ENCODE data around the gene CACNB2.

Gene CACNB2

DNA sequence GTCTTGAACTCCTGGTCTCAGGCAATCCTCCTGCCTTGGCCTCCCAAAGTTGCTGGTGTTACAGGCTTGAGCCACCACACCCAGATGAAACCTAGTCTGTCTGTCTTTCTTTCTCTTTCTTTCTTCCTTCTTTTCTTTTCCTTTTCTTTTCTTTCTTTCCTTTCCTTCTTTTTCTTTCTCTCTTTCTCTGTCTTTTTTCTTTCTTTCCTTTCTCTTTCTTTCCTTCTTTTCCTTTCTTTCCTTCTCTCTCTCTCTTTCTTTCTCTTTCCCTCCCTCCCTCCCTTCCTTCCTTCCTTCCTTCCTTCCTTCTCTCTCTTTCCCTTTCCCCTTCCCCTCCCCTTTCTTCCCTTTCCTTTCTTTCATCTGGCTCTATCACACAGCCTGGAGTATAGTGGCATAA, 185.2 kb downstream of the CACNB2 start:
- H2BK120ac ChIP-seq (ENCODE audit: low read depth, low read length): no peak overlapping the region
- no peak overlapping the region for H2BK12ac ChIP-seq (ENCODE audit: low read length in 2 of 2)
- no peak overlapping the region for H3K27ac ChIP-seq (ENCODE audit: low read length, poor library complexity, severe bottlenecking)
- H2BK5ac ChIP-seq (ENCODE audit: low read depth, low read length, poor library complexity, severe bottlenecking): no peak overlapping the region
- H3K9me3 ChIP-seq (ENCODE audit: control insufficient read depth, low read length): no peaks in the 10 kb centered on the region
- no peak overlapping the region for H3K9ac ChIP-seq (ENCODE audit: low read length)
- no peak overlapping the region for H4K8ac ChIP-seq (ENCODE audit: low read length)
- H3K79me1 ChIP-seq (replicated peaks; ENCODE audit: low read length, poor library complexity, severe bottlenecking): no peaks in the 10 kb centered on the region
- no peak overlapping the region for H3K14ac ChIP-seq (ENCODE audit: low read length in 2 of 2)
- H2AFZ ChIP-seq (ENCODE audit: low read depth, low read length): no peak overlapping the region
- H4K91ac ChIP-seq (ENCODE audit: low read length): no peak overlapping the region
- DNase-seq: no peak
- no peak overlapping the region for H3K4me2 ChIP-seq (ENCODE audit: low read length, poor library complexity, severe bottlenecking)
- H3K23ac ChIP-seq (ENCODE audit: low read length in 2 of 2): no peak overlapping the region
- H3K4me1 ChIP-seq (ENCODE audit: control insufficient read depth, insufficient read depth, low read depth, low read length): peaks cover 2% of the 10 kb centered on the region
- no peak overlapping the region for H3K18ac ChIP-seq (ENCODE audit: low read depth in 1 of 2, low read length in 2 of 2)
- H3K36me3 ChIP-seq (ENCODE audit: control insufficient read depth in 1 of 2, insufficient read depth in 2 of 2, low read depth in 1 of 2, low read length in 2 of 2): no peaks in the 10 kb centered on the region
- no peaks in the 10 kb centered on the region for H3K27me3 ChIP-seq (ENCODE audit: control insufficient read depth in 1 of 2, insufficient read depth in 1 of 2, low read length in 2 of 2)
- H3K4ac ChIP-seq (ENCODE audit: low read depth in 1 of 2, low read length in 2 of 2): no peak overlapping the region
- no peak overlapping the region for H2BK15ac ChIP-seq (ENCODE audit: low read depth, poor library complexity, severe bottlenecking)
- H2AK5ac ChIP-seq (ENCODE audit: low read length, severe bottlenecking): no peak overlapping the region
- H3K4me3 ChIP-seq (ENCODE audit: insufficient read depth in 1 of 2, low read depth in 1 of 2, low read length in 2 of 2): no peak overlapping the region

DNA sequence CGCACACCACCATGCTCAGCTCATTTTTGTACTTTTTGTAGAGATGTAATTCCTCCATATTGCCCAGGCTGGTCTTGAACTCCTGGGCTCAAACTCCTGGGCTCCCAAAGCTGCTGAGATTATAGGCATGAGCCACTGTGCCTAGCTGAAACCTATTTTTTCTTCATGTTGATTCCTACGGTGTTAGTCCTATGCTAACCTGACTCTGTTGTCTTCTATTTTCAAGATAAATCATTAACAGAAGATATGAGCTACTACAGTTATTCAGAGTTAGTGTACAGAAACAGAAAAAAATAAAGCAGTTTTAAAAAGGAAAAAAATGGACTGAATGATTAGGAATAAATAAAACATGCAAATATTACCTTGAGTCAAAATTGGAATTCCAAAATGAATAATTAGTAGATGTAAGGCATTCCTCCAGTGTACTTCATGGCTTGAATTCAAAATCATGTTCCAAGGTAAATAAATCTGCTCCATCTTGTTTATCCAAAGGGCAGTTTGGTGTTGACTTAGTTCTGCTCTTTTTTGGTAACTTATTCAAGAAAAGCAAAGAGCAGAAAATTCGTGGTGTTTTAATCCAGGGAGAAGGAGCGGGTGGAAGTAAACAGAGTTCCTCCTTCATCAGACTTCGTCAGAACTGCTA, 185.8 kb downstream of the CACNB2 start:
- no peak overlapping the region for H3K23ac ChIP-seq (ENCODE audit: low read length in 2 of 2)
- H3K4me3 ChIP-seq (ENCODE audit: insufficient read depth in 1 of 2, low read depth in 1 of 2, low read length in 2 of 2): no peak overlapping the region
- H3K18ac ChIP-seq (ENCODE audit: low read depth in 1 of 2, low read length in 2 of 2): no peak overlapping the region
- H2BK120ac ChIP-seq (ENCODE audit: low read depth, low read length): no peak overlapping the region
- no peaks in the 10 kb centered on the region for H3K36me3 ChIP-seq (ENCODE audit: control insufficient read depth in 1 of 2, insufficient read depth in 2 of 2, low read depth in 1 of 2, low read length in 2 of 2)
- no peak overlapping the region for H2BK15ac ChIP-seq (ENCODE audit: low read depth, poor library complexity, severe bottlenecking)
- no peak overlapping the region for H3K14ac ChIP-seq (ENCODE audit: low read length in 2 of 2)
- H4K8ac ChIP-seq (ENCODE audit: low read length): no peak overlapping the region
- DNase-seq: no peak
- no peak overlapping the region for H3K4ac ChIP-seq (ENCODE audit: low read depth in 1 of 2, low read length in 2 of 2)
- 66% methylated on average over 4 of the region's 5 CpGs for WGBS
- no peak overlapping the region for H4K91ac ChIP-seq (ENCODE audit: low read length)
- H3K9ac ChIP-seq (ENCODE audit: low read length): no peak overlapping the region
- H3K79me1 ChIP-seq (replicated peaks; ENCODE audit: low read length, poor library complexity, severe bottlenecking): no peaks in the 10 kb centered on the region
- H3K4me2 ChIP-seq (ENCODE audit: low read length, poor library complexity, severe bottlenecking): no peak overlapping the region
- H2AFZ ChIP-seq (ENCODE audit: low read depth, low read length): no peak overlapping the region
- H3K4me1 ChIP-seq (ENCODE audit: control insufficient read depth, insufficient read depth, low read depth, low read length): peaks cover 2% of the 10 kb centered on the region
- H3K9me3 ChIP-seq (ENCODE audit: control insufficient read depth, low read length): no peaks in the 10 kb centered on the region
- H2BK12ac ChIP-seq (ENCODE audit: low read length in 2 of 2): no peak overlapping the region
- H3K27me3 ChIP-seq (ENCODE audit: control insufficient read depth in 1 of 2, insufficient read depth in 1 of 2, low read length in 2 of 2): no peaks in the 10 kb centered on the region
- no peak overlapping the region for H2AK5ac ChIP-seq (ENCODE audit: low read length, severe bottlenecking)
- H2BK5ac ChIP-seq (ENCODE audit: low read depth, low read length, poor library complexity, severe bottlenecking): no peak overlapping the region
- H3K27ac ChIP-seq (ENCODE audit: low read length, poor library complexity, severe bottlenecking): no peak overlapping the region

DNA sequence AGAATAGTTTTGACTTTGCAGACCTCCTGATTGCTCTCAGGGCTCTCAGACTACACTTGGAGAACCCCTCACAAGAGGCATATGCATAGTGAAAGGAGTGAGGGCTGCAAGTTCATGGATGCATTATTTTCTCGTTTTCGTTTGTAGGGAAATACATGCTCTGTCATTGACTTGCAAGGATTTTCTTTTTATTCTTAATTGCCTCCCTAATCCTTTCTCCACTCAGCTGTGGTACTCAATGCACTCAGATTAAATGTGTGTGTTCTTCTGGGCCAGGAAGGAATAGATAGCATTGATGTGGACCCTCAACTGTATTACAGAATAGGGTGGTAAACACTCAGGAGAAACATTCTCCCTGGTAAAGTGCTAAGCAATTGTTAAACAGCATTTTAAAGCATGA, 188.7 kb downstream of the CACNB2 start:
- H2BK5ac ChIP-seq (ENCODE audit: low read depth, low read length, poor library complexity, severe bottlenecking): no peak overlapping the region
- no peaks in the 10 kb centered on the region for H3K36me3 ChIP-seq (ENCODE audit: control insufficient read depth in 1 of 2, insufficient read depth in 2 of 2, low read depth in 1 of 2, low read length in 2 of 2)
- no peak overlapping the region for H3K27ac ChIP-seq (ENCODE audit: low read length, poor library complexity, severe bottlenecking)
- no peak overlapping the region for H3K9ac ChIP-seq (ENCODE audit: low read length)
- no peak overlapping the region for H2AK5ac ChIP-seq (ENCODE audit: low read length, severe bottlenecking)
- no peak overlapping the region for H3K4ac ChIP-seq (ENCODE audit: low read depth in 1 of 2, low read length in 2 of 2)
- H3K27me3 ChIP-seq (ENCODE audit: control insufficient read depth in 1 of 2, insufficient read depth in 1 of 2, low read length in 2 of 2): no peaks in the 10 kb centered on the region
- H2BK15ac ChIP-seq (ENCODE audit: low read depth, poor library complexity, severe bottlenecking): no peak overlapping the region
- 83% methylated on average over 2 of the region's 2 CpGs for WGBS
- H3K18ac ChIP-seq (ENCODE audit: low read depth in 1 of 2, low read length in 2 of 2): no peak overlapping the region
- H3K9me3 ChIP-seq (ENCODE audit: control insufficient read depth, low read length): no peaks in the 10 kb centered on the region
- H4K8ac ChIP-seq (ENCODE audit: low read length): no peak overlapping the region
- no peak overlapping the region for H3K4me3 ChIP-seq (ENCODE audit: insufficient read depth in 1 of 2, low read depth in 1 of 2, low read length in 2 of 2)
- H3K4me2 ChIP-seq (ENCODE audit: low read length, poor library complexity, severe bottlenecking): no peak overlapping the region
- no peak overlapping the region for H2BK12ac ChIP-seq (ENCODE audit: low read length in 2 of 2)
- H3K14ac ChIP-seq (ENCODE audit: low read length in 2 of 2): no peak overlapping the region
- H3K4me1 ChIP-seq (ENCODE audit: control insufficient read depth, insufficient read depth, low read depth, low read length): peaks cover 2% of the 10 kb centered on the region
- H3K79me1 ChIP-seq (replicated peaks; ENCODE audit: low read length, poor library complexity, severe bottlenecking): no peaks in the 10 kb centered on the region
- H2BK120ac ChIP-seq (ENCODE audit: low read depth, low read length): no peak overlapping the region
- no peak overlapping the region for H3K23ac ChIP-seq (ENCODE audit: low read length in 2 of 2)
- H2AFZ ChIP-seq (ENCODE audit: low read depth, low read length): no peak overlapping the region
- H4K91ac ChIP-seq (ENCODE audit: low read length): no peak overlapping the region
- no peak for DNase-seq

DNA sequence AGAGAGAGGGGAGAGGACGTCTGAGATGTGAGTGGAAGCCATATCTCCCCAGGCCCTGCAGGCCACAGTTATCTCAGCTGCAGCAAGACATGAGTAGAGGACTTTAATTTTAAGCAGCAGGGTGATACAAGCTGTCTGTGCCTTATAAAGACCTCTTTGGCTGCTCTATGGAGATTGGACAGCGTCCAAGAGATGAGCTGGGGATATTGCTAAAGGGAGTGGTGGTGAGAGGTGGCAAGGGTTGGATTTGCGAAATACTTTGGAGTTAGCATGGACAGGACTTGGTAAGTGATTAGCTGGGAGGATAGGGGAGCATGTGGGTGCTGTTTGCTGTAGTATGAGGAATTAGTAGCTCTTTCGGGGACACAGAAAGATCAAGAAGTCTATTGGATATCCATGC, 191.8 kb downstream of the CACNB2 start:
- no peak overlapping the region for H3K14ac ChIP-seq (ENCODE audit: low read length in 2 of 2)
- H2BK5ac ChIP-seq (ENCODE audit: low read depth, low read length, poor library complexity, severe bottlenecking): no peak overlapping the region
- no peaks in the 10 kb centered on the region for H3K9me3 ChIP-seq (ENCODE audit: control insufficient read depth, low read length)
- no peak overlapping the region for H4K8ac ChIP-seq (ENCODE audit: low read length)
- no peaks in the 10 kb centered on the region for H3K79me1 ChIP-seq (replicated peaks; ENCODE audit: low read length, poor library complexity, severe bottlenecking)
- H2AK5ac ChIP-seq (ENCODE audit: low read length, severe bottlenecking): no peak overlapping the region
- no peak overlapping the region for H3K23ac ChIP-seq (ENCODE audit: low read length in 2 of 2)
- H3K9ac ChIP-seq (ENCODE audit: low read length): no peak overlapping the region
- 70% methylated on average over 3 of the region's 4 CpGs for WGBS
- no peak overlapping the region for H2BK15ac ChIP-seq (ENCODE audit: low read depth, poor library complexity, severe bottlenecking)
- no peak overlapping the region for H3K18ac ChIP-seq (ENCODE audit: low read depth in 1 of 2, low read length in 2 of 2)
- H3K4ac ChIP-seq (ENCODE audit: low read depth in 1 of 2, low read length in 2 of 2): no peak overlapping the region
- H2BK120ac ChIP-seq (ENCODE audit: low read depth, low read length): no peak overlapping the region
- no peak overlapping the region for H4K91ac ChIP-seq (ENCODE audit: low read length)
- no peak overlapping the region for H3K27ac ChIP-seq (ENCODE audit: low read length, poor library complexity, severe bottlenecking)
- no peaks in the 10 kb centered on the region for H3K36me3 ChIP-seq (ENCODE audit: control insufficient read depth in 1 of 2, insufficient read depth in 2 of 2, low read depth in 1 of 2, low read length in 2 of 2)
- DNase-seq: no peak
- no peaks in the 10 kb centered on the region for H3K27me3 ChIP-seq (ENCODE audit: control insufficient read depth in 1 of 2, insufficient read depth in 1 of 2, low read length in 2 of 2)
- H2BK12ac ChIP-seq (ENCODE audit: low read length in 2 of 2): no peak overlapping the region
- no peak overlapping the region for H2AFZ ChIP-seq (ENCODE audit: low read depth, low read length)
- no peak overlapping the region for H3K4me2 ChIP-seq (ENCODE audit: low read length, poor library complexity, severe bottlenecking)
- no peak overlapping the region for H3K4me3 ChIP-seq (ENCODE audit: insufficient read depth in 1 of 2, low read depth in 1 of 2, low read length in 2 of 2)
- no peaks in the 10 kb centered on the region for H3K4me1 ChIP-seq (ENCODE audit: control insufficient read depth, insufficient read depth, low read depth, low read length)

Data from mesenchymal stem cell (in vitro differentiated cells and primary cell).